Dedifferentiated amniotic fluid mesenchymal stem cell (primary cell): ENCODE measurements around the gene DPEP1.
"Not testable (repeated sequence)": the region's sequence is repeated elsewhere in the genome, so short reads cannot be mapped to it uniquely, and the experiment has no call there.

Source experiments
- DNase-seq: peaks from one replicate; pipeline ENCODE4 v3.0.0-alpha.2; 2016; ENCODE audit errors: extremely low spot score

DPEP1 gene

GRCh38 chr16:89619840-89620239 is 6.4 kb downstream of the DPEP1 start:
- DNase-seq: no peak

- no peak for DNase-seq
Measured at GRCh38 chr16:89620406-89620841, 7.0 kb downstream of the DPEP1 start.

GRCh38 chr16:89621136-89621697 is 7.8 kb downstream of the DPEP1 start:
- no peak for DNase-seq

- DNase-seq: no peak
Measured at GRCh38 chr16:89621698-89622409, 8.4 kb downstream of the DPEP1 start.

- no peak for DNase-seq
Measured at GRCh38 chr16:89623511-89624261, 10.2 kb downstream of the DPEP1 start.

- no peak for DNase-seq
Measured at GRCh38 chr16:89624777-89625761, 11.6 kb downstream of the DPEP1 start.

GRCh38 chr16:89629827-89630610 is 16.6 kb downstream of the DPEP1 start:
- no peak for DNase-seq

- DNase-seq: peak; percentile 38
Measured at GRCh38 chr16:89633064-89633631, 19.7 kb downstream of the DPEP1 start.

GRCh38 chr16:89634463-89635385 is 21.3 kb downstream of the DPEP1 start:
- DNase-seq: not testable (repeated sequence)

- DNase-seq: no peak
Measured at GRCh38 chr16:89636663-89637062, 23.2 kb downstream of the DPEP1 start.

- no peak for DNase-seq
Measured at GRCh38 chr16:89637379-89637778, 23.9 kb downstream of the DPEP1 start.

- no peak for DNase-seq
Measured at GRCh38 chr16:89638455-89638854, 25.0 kb downstream of the DPEP1 start.

GRCh38 chr16:89639385-89639784 is 25.9 kb downstream of the DPEP1 start:
- DNase-seq: no peak

- DNase-seq: no peak
Measured at GRCh38 chr16:89641458-89642119, 28.1 kb downstream of the DPEP1 start.

- no peak for DNase-seq
Measured at GRCh38 chr16:89642574-89642973, 29.1 kb downstream of the DPEP1 start.

- DNase-seq: no peak
Measured at GRCh38 chr16:89643769-89644300, 30.4 kb downstream of the DPEP1 start.

- DNase-seq: no peak
Measured at GRCh38 chr16:89645122-89645521, 31.7 kb downstream of the DPEP1 start.

- no peak for DNase-seq
Measured at GRCh38 chr16:89646270-89646669, 32.8 kb downstream of the DPEP1 start.

GRCh38 chr16:89646906-89647305 is 33.5 kb downstream of the DPEP1 start:
- no peak for DNase-seq
